GM12873 (cell line): ENCODE measurements around the gene ITGAE.

ENCODE experiments used
- CTCF ChIP-seq: IDR thresholded peaks from 2 replicates; pipeline ENCODE4 v1.5.1; 2012; ENCODE audit warnings: low read depth, mild to moderate bottlenecking, moderate library complexity, low read length, control low read depth; ENCODE audit not compliant: insufficient read depth; ENCODE audit errors: missing control alignments

ITGAE gene

GRCh38 chr17:3719265-3719664, 81.7 kb downstream of the ITGAE start:
- no peak for TF ChIP-seq CTCF

- TF ChIP-seq CTCF: no peak
Measured at GRCh38 chr17:3718201-3718600, 82.8 kb downstream of the ITGAE start.

GRCh38 chr17:3715296-3715695, 85.7 kb downstream of the ITGAE start:
- no peak for TF ChIP-seq CTCF

- TF ChIP-seq CTCF: no peak
Measured at GRCh38 chr17:3712811-3713463, 88.1 kb downstream of the ITGAE start.

DNA sequence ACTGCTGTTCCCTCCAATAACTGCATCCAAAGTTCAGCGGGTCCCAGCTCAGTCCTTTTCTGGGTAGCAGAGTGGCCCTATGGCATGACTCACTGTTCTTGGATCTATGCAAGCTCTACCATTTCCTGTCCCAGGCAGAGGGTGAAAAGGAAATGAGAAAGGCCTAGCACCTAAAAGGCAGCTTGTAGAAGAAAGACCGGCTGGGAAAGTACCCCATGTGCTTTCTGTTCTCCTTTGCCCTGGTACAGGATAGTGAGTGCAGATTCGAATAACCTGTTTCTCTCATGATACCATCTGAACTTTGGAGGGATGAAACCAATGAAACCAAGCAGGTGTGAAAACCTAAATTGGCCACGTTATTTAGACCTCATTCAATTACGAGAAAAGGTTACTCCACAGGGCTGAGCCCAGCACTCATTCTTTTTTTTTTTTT, 90.0 kb downstream of the ITGAE start:
- TF ChIP-seq CTCF: no peak

DNA sequence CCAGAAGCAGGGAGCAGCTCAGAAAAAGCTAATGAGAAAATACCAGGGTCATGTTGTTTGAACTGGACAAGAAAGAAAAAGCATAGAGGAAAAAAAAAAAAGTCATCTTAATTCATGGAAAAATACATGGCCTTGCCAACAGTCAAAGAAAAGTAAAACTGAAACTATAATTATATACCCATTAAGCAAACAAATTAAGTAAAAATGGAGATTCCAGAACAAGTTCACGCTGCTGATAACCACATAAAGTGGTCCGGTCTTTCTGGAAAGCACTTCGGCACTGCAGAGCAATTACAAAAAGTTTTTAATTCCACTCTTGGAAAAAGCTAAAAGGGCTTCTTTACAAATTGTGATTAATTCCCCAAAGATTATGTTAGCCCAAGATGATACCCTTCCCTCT, 92.6 kb downstream of the ITGAE start:
- TF ChIP-seq CTCF: no peak

DNA sequence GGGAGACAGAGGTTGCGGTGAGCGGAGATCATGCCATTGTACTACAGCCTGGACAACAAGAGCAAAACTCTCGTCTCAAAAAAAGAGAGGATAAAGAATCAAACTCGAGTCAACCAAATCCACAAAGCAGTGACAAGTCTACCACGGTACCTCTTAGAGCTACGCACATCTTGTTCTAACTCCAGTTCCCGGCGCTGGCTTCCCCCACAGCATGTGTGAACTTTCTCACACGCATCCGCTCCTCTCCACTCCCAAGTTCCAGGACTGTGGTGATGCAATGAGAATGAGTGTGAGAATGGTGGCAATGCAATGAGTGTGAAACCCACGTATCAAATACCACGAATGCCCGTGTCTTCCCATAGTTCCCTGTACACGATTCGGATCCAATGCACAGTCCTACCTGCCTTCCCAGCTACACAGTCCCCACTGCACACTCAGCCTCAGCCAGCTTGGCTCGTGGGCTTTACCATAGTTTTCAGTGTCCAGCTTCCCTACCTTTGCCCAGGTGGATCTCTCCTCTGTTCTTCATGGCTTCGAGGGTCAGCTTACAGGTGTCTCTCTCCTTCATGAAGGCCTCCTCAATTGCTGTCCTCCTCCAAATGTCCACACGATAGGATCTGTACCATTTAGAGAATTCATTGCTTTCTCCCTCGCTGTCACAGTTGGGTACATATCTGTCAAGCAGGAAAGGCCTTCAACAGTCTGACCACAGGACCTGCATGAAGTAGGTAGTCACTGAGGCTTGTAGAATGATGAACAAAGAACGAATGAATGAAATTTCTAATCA, 95.9 kb downstream of the ITGAE start:
- TF ChIP-seq CTCF: no peak
